GM21423 (cell line): ENCODE data around the gene CHRDL1.
"Not testable (repeated sequence)": the region's sequence is repeated elsewhere in the genome, so short reads cannot be mapped to it uniquely, and the experiment has no call there.

Source experiments
- ATAC-seq: cut with Tn5 transposase; IDR thresholded peaks from one replicate; pipeline ENCODE4 v1.9.1; 2021; ENCODE audit warnings: mild to moderate bottlenecking, moderate library complexity; ENCODE audit not compliant: unreplicated experiment

The CHRDL1 gene

DNA sequence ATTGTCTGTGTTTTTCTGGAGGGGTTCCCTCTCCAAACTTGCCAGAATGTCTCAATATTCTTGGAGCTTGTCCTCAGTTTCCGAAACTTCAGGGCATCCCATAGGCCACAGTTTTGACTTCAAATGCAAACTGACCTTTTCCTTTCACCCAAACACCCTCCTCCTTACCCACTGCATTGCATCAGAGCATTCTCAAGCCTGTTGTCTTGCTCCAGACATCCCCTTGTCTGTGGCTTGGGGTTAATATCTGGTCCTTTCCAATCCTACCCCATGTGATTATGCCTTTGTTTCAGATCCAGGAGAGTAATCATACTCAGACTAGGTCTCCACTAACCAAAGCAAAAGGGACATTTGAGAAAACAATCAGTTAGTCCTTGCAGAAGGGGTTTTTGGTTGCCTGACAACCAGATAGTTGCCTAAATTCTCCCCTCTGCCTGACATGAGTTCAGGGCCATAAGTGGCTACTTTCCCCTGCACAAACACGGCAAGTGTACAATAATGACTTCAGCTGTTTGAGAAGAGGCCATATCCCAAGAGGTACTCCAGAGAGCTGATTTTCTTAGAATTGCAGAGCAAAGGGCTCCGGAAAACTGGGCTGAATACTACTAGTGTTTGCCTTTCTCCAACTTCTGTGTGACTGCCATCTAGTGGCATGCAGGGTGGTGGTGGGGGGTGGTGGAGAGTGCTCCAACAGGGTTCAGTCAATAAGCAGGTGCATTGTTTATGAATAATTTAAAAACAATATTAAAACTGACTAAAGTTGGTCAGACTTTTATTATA is 130.2 kb downstream of the CHRDL1 start:
- peak; percentile 64 for ATAC-seq

- ATAC-seq = no peak
Measured at GRCh38 chrX:110657073-110657472, 138.5 kb downstream of the CHRDL1 start.

DNA sequence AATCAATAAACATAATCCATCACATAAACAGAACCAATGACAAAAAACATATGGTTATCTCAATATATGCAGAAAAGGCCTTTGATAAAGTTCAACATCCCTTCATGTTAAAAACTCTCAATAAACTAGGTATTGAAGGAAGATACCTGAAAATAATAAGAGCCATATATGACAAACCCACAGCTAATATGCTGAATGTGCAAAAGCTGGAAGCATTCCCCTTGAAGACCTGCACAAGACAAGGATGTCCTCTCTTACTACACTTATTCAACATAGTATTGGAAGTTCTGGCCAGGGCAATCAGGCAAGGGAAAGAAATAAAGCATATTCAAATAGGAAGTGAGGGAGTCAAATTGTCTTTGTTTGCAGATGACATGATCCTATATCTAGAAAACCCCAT is 141.3 kb downstream of the CHRDL1 start:
- not testable (repeated sequence) for ATAC-seq

- ATAC-seq = no peak
Measured at GRCh38 chrX:110646386-110646785, 149.2 kb downstream of the CHRDL1 start.
